ENCODE measurements around the gene TMEM101.
"Not testable (repeated sequence)": the region's sequence is repeated elsewhere in the genome, so short reads cannot be mapped to it uniquely, and the experiment has no call there.

TMEM101 gene

GRCh38 chr17:43975898-43976297 lies 38.9 kb downstream of the TMEM101 start:
- no peak overlapping the region for H3K4me3 ChIP-seq (ENCODE audit: low read length, poor library complexity, severe bottlenecking)
- no peaks in the 10 kb centered on the region for H3K9me3 ChIP-seq (ENCODE audit: insufficient read depth, low read depth, low read length)
- no peak overlapping the region for H3K4me2 ChIP-seq (ENCODE audit: low read depth, low read length, poor library complexity, severe bottlenecking)
- H3F3A ChIP-seq (ENCODE audit: low read depth) = no peaks in the 10 kb centered on the region
- H3K9me2 ChIP-seq (replicated peaks; ENCODE audit: low read depth, low read length) = no peaks in the 10 kb centered on the region
- H3K4me1 ChIP-seq (ENCODE audit: insufficient read depth, low read length, poor library complexity, severe bottlenecking) = no peaks in the 10 kb centered on the region
- no peaks in the 10 kb centered on the region for H3K27me3 ChIP-seq (ENCODE audit: insufficient read depth, low read length, poor library complexity, severe bottlenecking)
- no peaks in the 10 kb centered on the region for H3K36me3 ChIP-seq (ENCODE audit: insufficient read depth, low read length)
- no peaks in the 10 kb centered on the region for H3K79me2 ChIP-seq (ENCODE audit: insufficient read depth, low read length)
- no peak overlapping the region for H2AFZ ChIP-seq (ENCODE audit: low read length)
- no peaks in the 10 kb centered on the region for H4K20me1 ChIP-seq (ENCODE audit: insufficient read depth, low read length, poor library complexity, severe bottlenecking)
- TF ChIP-seq, protein P1, sequence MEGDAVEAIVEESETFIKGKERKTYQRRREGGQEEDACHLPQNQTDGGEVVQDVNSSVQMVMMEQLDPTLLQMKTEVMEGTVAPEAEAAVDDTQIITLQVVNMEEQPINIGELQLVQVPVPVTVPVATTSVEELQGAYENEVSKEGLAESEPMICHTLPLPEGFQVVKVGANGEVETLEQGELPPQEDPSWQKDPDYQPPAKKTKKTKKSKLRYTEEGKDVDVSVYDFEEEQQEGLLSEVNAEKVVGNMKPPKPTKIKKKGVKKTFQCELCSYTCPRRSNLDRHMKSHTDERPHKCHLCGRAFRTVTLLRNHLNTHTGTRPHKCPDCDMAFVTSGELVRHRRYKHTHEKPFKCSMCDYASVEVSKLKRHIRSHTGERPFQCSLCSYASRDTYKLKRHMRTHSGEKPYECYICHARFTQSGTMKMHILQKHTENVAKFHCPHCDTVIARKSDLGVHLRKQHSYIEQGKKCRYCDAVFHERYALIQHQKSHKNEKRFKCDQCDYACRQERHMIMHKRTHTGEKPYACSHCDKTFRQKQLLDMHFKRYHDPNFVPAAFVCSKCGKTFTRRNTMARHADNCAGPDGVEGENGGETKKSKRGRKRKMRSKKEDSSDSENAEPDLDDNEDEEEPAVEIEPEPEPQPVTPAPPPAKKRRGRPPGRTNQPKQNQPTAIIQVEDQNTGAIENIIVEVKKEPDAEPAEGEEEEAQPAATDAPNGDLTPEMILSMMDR (conservative IDR thresholded peaks at IDR 0.05; ENCODE audit: low read length) = no peak
- no peak for TF ChIP-seq EZH2phosphoT487 (IDR thresholded peaks at IDR 0.05; ENCODE audit: borderline replicate concordance)
- H3K9ac ChIP-seq (ENCODE audit: low read depth, low read length, poor library complexity, severe bottlenecking) = no peak overlapping the region

- Histone ChIP-seq H4K20me1 (ENCODE audit: insufficient read depth, low read length, poor library complexity, severe bottlenecking) (no peaks in the 10 kb centered on the region), H3K4me3 (ENCODE audit: low read length, poor library complexity, severe bottlenecking) (no peak overlapping the region), H3K27me3 (ENCODE audit: insufficient read depth, low read length, poor library complexity, severe bottlenecking) (no peaks in the 10 kb centered on the region), H3K9ac (ENCODE audit: low read depth, low read length, poor library complexity, severe bottlenecking) (no peak overlapping the region), H3K4me1 (ENCODE audit: insufficient read depth, low read length, poor library complexity, severe bottlenecking) (no peaks in the 10 kb centered on the region), H3K9me3 (ENCODE audit: insufficient read depth, low read depth, low read length) (no peaks in the 10 kb centered on the region), H3K79me2 (ENCODE audit: insufficient read depth, low read length) (no peaks in the 10 kb centered on the region), H3K9me2 (replicated peaks; ENCODE audit: low read depth, low read length) (no peaks in the 10 kb centered on the region), H2AFZ (ENCODE audit: low read length) (no peak overlapping the region), H3F3A (ENCODE audit: low read depth) (no peaks in the 10 kb centered on the region), H3K36me3 (ENCODE audit: insufficient read depth, low read length) (no peaks in the 10 kb centered on the region), H3K4me2 (ENCODE audit: low read depth, low read length, poor library complexity, severe bottlenecking) (no peak overlapping the region)
- no peak for TF ChIP-seq EZH2phosphoT487 (IDR thresholded peaks at IDR 0.05; ENCODE audit: borderline replicate concordance)
- TF ChIP-seq, protein P1 (conservative IDR thresholded peaks at IDR 0.05; ENCODE audit: low read length) = no peak
These were observed 40.1 kb downstream of the TMEM101 start for GRCh38 chr17:43974382-43975266.

- not testable (repeated sequence) for H3K4me3 ChIP-seq (ENCODE audit: low read length, poor library complexity, severe bottlenecking); H4K20me1 ChIP-seq (ENCODE audit: insufficient read depth, low read length, poor library complexity, severe bottlenecking); H2AFZ ChIP-seq (ENCODE audit: low read length); H3K79me2 ChIP-seq (ENCODE audit: insufficient read depth, low read length); H3K9me2 ChIP-seq (replicated peaks; ENCODE audit: low read depth, low read length); H3K4me1 ChIP-seq (ENCODE audit: insufficient read depth, low read length, poor library complexity, severe bottlenecking); H3K9me3 ChIP-seq (ENCODE audit: insufficient read depth, low read depth, low read length); H3K36me3 ChIP-seq (ENCODE audit: insufficient read depth, low read length); H3K27me3 ChIP-seq (ENCODE audit: insufficient read depth, low read length, poor library complexity, severe bottlenecking); H3F3A ChIP-seq (ENCODE audit: low read depth); H3K9ac ChIP-seq (ENCODE audit: low read depth, low read length, poor library complexity, severe bottlenecking); H3K4me2 ChIP-seq (ENCODE audit: low read depth, low read length, poor library complexity, severe bottlenecking)
These were observed 42.1 kb downstream of the TMEM101 start for GRCh38 chr17:43972444-43973212.

- not testable (repeated sequence) for H3F3A ChIP-seq (ENCODE audit: low read depth); H3K27me3 ChIP-seq (ENCODE audit: insufficient read depth, low read length, poor library complexity, severe bottlenecking); H3K4me1 ChIP-seq (ENCODE audit: insufficient read depth, low read length, poor library complexity, severe bottlenecking)
These were observed 43.3 kb downstream of the TMEM101 start for GRCh38 chr17:43971436-43971835.

More at GRCh38 chr17:43971436-43971835, 43.3 kb downstream of the TMEM101 start:
- not testable (repeated sequence) for H3K79me2 ChIP-seq (ENCODE audit: insufficient read depth, low read length); H4K20me1 ChIP-seq (ENCODE audit: insufficient read depth, low read length, poor library complexity, severe bottlenecking); H3K9me3 ChIP-seq (ENCODE audit: insufficient read depth, low read depth, low read length); H3K9me2 ChIP-seq (replicated peaks; ENCODE audit: low read depth, low read length); H3K4me3 ChIP-seq (ENCODE audit: low read length, poor library complexity, severe bottlenecking); H2AFZ ChIP-seq (ENCODE audit: low read length); H3K9ac ChIP-seq (ENCODE audit: low read depth, low read length, poor library complexity, severe bottlenecking); H3K4me2 ChIP-seq (ENCODE audit: low read depth, low read length, poor library complexity, severe bottlenecking); H3K36me3 ChIP-seq (ENCODE audit: insufficient read depth, low read length)
